ENCODE results near the gene GNB4. TPM values are rescaled to one million over a fixed set of nuclear protein-coding genes. Genes with fewer than 3 reads are reported as not detected.

Gene GNB4
- total RNA-seq, 1 experiment from 2014 or later: 6.3 TPM

DNA sequence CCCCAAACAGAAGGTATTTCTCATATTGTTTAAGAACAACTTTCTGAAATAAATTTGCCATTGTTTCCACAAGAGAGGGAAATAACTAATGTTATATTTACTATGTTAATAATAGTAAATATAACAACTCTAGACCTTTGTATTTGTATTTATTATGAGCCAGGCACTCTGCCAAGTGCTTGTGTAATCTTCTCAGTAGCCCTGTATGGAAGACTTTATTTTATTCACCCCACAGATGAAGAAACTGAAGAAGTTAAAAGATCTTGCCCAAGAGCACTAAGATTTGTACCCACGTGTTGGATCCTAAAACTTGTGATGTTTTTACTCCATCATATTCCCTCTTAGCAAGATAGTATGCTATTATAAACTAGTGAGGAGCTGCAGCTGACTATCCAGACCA, 12.0 kb upstream of the GNB4 start:
- H3K27ac ChIP-seq (ENCODE audit: low read length): no peak overlapping the region
- H3K4me2 ChIP-seq (ENCODE audit: low read length): no peak overlapping the region
- H3K4me1 ChIP-seq (ENCODE audit: insufficient read depth, low read length): no peaks in the 10 kb centered on the region
- H3K27me3 ChIP-seq (ENCODE audit: low read length): peaks cover 27% of the 10 kb centered on the region; the same call in 1 of the 2 replicates
- intact Hi-C loops (cut with micrococcal nuclease): no loop called here
- ChIA-PET POLR2A (ENCODE audit: unreplicated experiment) (no interaction called here), CTCF (no interaction called here)
- no peaks in the 10 kb centered on the region for H3K79me2 ChIP-seq (ENCODE audit: low read length)
- no peaks in the 10 kb centered on the region for H3K9me2 ChIP-seq (replicated peaks; ENCODE audit: low read length)
- DNase-seq (no peak), ATAC-seq (no peak)
- H3K9ac ChIP-seq (ENCODE audit: low read length): no peak overlapping the region
- no peaks in the 10 kb centered on the region for H3F3A ChIP-seq (ENCODE audit: low read length, unreplicated experiment)
- H3K36me3 ChIP-seq (ENCODE audit: low read depth, low read length): no peaks in the 10 kb centered on the region
- H4K20me1 ChIP-seq (ENCODE audit: low read length): no peaks in the 10 kb centered on the region
- no peak overlapping the region for H2AFZ ChIP-seq (ENCODE audit: low read length)
- no peaks in the 10 kb centered on the region for H3K9me3 ChIP-seq (ENCODE audit: low read length)
- BruUV-seq (replicated peaks): no TSS peak
- TF ChIP-seq, protein P1, sequence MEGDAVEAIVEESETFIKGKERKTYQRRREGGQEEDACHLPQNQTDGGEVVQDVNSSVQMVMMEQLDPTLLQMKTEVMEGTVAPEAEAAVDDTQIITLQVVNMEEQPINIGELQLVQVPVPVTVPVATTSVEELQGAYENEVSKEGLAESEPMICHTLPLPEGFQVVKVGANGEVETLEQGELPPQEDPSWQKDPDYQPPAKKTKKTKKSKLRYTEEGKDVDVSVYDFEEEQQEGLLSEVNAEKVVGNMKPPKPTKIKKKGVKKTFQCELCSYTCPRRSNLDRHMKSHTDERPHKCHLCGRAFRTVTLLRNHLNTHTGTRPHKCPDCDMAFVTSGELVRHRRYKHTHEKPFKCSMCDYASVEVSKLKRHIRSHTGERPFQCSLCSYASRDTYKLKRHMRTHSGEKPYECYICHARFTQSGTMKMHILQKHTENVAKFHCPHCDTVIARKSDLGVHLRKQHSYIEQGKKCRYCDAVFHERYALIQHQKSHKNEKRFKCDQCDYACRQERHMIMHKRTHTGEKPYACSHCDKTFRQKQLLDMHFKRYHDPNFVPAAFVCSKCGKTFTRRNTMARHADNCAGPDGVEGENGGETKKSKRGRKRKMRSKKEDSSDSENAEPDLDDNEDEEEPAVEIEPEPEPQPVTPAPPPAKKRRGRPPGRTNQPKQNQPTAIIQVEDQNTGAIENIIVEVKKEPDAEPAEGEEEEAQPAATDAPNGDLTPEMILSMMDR (conservative IDR thresholded peaks at IDR 0.05; ENCODE audit: low read depth, low read length): no peak
- no peak for TF ChIP-seq EZH2phosphoT487 (IDR thresholded peaks at IDR 0.05; ENCODE audit: borderline replicate concordance, low read length)
- H3K4me3 ChIP-seq (ENCODE audit: low read length): no peak overlapping the region

DNA sequence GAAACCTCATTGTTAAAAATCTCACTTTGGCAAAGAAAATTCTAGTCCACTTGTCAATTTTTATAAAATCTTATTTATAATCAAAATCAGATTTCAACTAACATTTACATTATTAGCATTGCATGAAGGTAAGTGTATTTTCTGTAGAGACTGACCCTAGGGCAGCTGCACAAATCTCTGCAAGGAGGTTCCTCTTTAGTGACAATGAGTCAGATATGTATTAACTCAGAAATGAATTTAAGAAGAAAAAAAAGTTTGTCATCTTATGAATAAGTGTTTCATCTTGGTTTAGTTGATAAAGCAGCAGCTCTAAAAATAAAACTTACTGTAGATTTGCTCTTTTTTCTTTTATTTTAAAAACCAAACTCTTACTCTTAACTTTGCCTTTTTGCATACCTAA, 9.0 kb upstream of the GNB4 start:
- POLR2A ChIA-PET (ENCODE audit: unreplicated experiment): no interaction called here
- intact Hi-C loops (cut with micrococcal nuclease): no loop called here
- no peak for TF ChIP-seq EZH2 (IDR thresholded peaks at IDR 0.05; ENCODE audit: low read length, unreplicated experiment)
- TF ChIP-seq EZH2phosphoT487 (IDR thresholded peaks at IDR 0.05; ENCODE audit: borderline replicate concordance, low read length): no peak
- TF ChIP-seq, protein P1 (conservative IDR thresholded peaks at IDR 0.05; ENCODE audit: low read depth, low read length): no peak

DNA sequence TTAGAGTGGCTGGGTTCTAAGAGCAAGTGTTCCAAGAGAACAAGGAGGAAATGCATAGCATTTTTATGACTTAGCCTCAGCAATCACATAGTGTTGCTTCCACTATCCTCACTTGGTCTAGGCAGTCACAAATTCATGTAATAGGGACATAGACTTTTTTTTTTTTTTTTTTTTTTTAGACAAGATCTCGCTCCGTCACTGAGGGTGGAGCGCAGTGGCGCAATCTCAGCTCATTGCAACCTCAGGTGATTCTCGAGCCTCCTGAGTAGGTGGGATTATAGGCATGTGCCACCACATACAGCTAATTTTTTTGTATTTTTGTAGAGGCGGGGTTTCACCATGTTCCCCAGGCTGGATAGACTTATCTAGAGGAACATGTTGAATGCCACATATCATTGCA, 4.7 kb upstream of the GNB4 start:
- ChIA-PET CTCF (no interaction called here), POLR2A (ENCODE audit: unreplicated experiment) (no interaction called here)
- BruUV-seq (replicated peaks): no TSS peak
- H3K27me3 ChIP-seq (ENCODE audit: low read length): peaks cover 55% of the 10 kb centered on the region
- H3F3A ChIP-seq (ENCODE audit: low read length, unreplicated experiment): no peaks in the 10 kb centered on the region
- H3K79me2 ChIP-seq (ENCODE audit: low read length): no peaks in the 10 kb centered on the region
- intact Hi-C loops (cut with micrococcal nuclease): no loop called here
- H3K4me3 ChIP-seq (ENCODE audit: low read length): no peak overlapping the region
- no peaks in the 10 kb centered on the region for H3K36me3 ChIP-seq (ENCODE audit: low read depth, low read length)
- ATAC-seq (no peak), DNase-seq (no peak)
- no peak overlapping the region for H3K27ac ChIP-seq (ENCODE audit: low read length)
- H3K9me3 ChIP-seq (ENCODE audit: low read length): no peaks in the 10 kb centered on the region
- no peaks in the 10 kb centered on the region for H3K9me2 ChIP-seq (replicated peaks; ENCODE audit: low read length)
- peaks cover 5% of the 10 kb centered on the region for H3K4me1 ChIP-seq (ENCODE audit: insufficient read depth, low read length)
- H4K20me1 ChIP-seq (ENCODE audit: low read length): no peaks in the 10 kb centered on the region
- H3K4me2 ChIP-seq (ENCODE audit: low read length): no peak overlapping the region
- no peak overlapping the region for H3K9ac ChIP-seq (ENCODE audit: low read length)
- H2AFZ ChIP-seq (ENCODE audit: low read length): no peak overlapping the region
- no peak for TF ChIP-seq EZH2phosphoT487 (IDR thresholded peaks at IDR 0.05; ENCODE audit: borderline replicate concordance, low read length)
- TF ChIP-seq, protein P1 (conservative IDR thresholded peaks at IDR 0.05; ENCODE audit: low read depth, low read length): no peak
- no peak for TF ChIP-seq EZH2 (IDR thresholded peaks at IDR 0.05; ENCODE audit: low read length, unreplicated experiment)

More for the DNA sequence above, 9.0 kb upstream of the GNB4 start:
- H3F3A ChIP-seq (ENCODE audit: low read length, unreplicated experiment): no peaks in the 10 kb centered on the region
- peaks cover 38% of the 10 kb centered on the region; the same call in 1 of the 2 replicates for H3K27me3 ChIP-seq (ENCODE audit: low read length)
- CTCF ChIA-PET: no interaction called here
- H3K4me2 ChIP-seq (ENCODE audit: low read length): no peak overlapping the region
- no peaks in the 10 kb centered on the region for H3K9me2 ChIP-seq (replicated peaks; ENCODE audit: low read length)
- no peaks in the 10 kb centered on the region for H3K36me3 ChIP-seq (ENCODE audit: low read depth, low read length)
- H4K20me1 ChIP-seq (ENCODE audit: low read length): no peaks in the 10 kb centered on the region
- H3K27ac ChIP-seq (ENCODE audit: low read length): no peak overlapping the region
- no peaks in the 10 kb centered on the region for H3K79me2 ChIP-seq (ENCODE audit: low read length)
- no peaks in the 10 kb centered on the region for H3K9me3 ChIP-seq (ENCODE audit: low read length)
- H3K9ac ChIP-seq (ENCODE audit: low read length): no peak overlapping the region
- no peak for ATAC-seq
- no TSS peak for BruUV-seq (replicated peaks)
- H3K4me3 ChIP-seq (ENCODE audit: low read length): no peak overlapping the region
- no peaks in the 10 kb centered on the region for H3K4me1 ChIP-seq (ENCODE audit: insufficient read depth, low read length)
- H2AFZ ChIP-seq (ENCODE audit: low read length): no peak overlapping the region
- no peak for DNase-seq
